PC-3 (cell line): Measurements from ENCODE around the gene UMAD1.

Source experiments
- CTCF ChIP-seq: fragments of 300-600 bp; sonication (generic); conservative IDR thresholded peaks from 2 replicates; pipeline ENCODE4 v1.5.1; 2017; ENCODE audit warnings: antibody characterized with exemption, low read depth, mild to moderate bottlenecking, low read length
- EZH2 ChIP-seq: fragments of 300-600 bp; sonication (generic); IDR thresholded peaks from one replicate; pipeline ENCODE4 v1.6.1; 2017; ENCODE audit warnings: antibody characterized with exemption, mild to moderate bottlenecking, low read length; ENCODE audit not compliant: unreplicated experiment
- EZH2phosphoT487 ChIP-seq: fragments of 300-600 bp; sonication (generic); IDR thresholded peaks from 2 replicates; pipeline ENCODE4 v1.6.1; 2018; ENCODE audit warnings: mild to moderate bottlenecking, antibody characterized with exemption, low read length, borderline replicate concordance

- TF ChIP-seq CTCF (no peak), EZH2phosphoT487 (no peak), EZH2 (no peak)
Measured at GRCh38 chr7:7617550-7617949, 23.0 kb upstream of the UMAD1 start.
